Lung (tissue), 12 donors: Measurements from ENCODE around the gene PMAIP1. TPM values are rescaled to one million over a fixed set of nuclear protein-coding genes. Genes with fewer than 3 reads are reported as not detected.
"Not testable (repeated sequence)": the region's sequence is repeated elsewhere in the genome, so short reads cannot be mapped to it uniquely, and the experiment has no call there.

Source experiments
- ATAC-seq: fragments of 200-7000 bp; cut with Tn5 transposase; one replicate; pipeline ENCODE4 v1.9.1; 2020; ENCODE audit warnings: moderate number of reproducible peaks; ENCODE audit not compliant: insufficient read depth, low FRiP score
- DNase-seq, 3 donors: peaks; one replicate each; pipeline ENCODE4 v3.0.0-alpha.2; 2013 to 2017
- H3K27ac ChIP-seq, 2 donors: one replicate each; pipeline ENCODE4 v1.5.1; 2013; ENCODE audit warnings: mild to moderate bottlenecking in 2 of 2, moderate library complexity in 2 of 2, control low read depth in 1 of 2, inconsistent platforms in 1 of 2, low read depth in 1 of 2, low read length in 1 of 2
- H3K27me3 ChIP-seq, 3 donors: one replicate each; pipeline ENCODE4 v1.5.1; 2013; ENCODE audit warnings: low read length in 2 of 3; ENCODE audit not compliant: control insufficient read depth in 3 of 3, insufficient read depth in 3 of 3
- H3K36me3 ChIP-seq, 4 donors: one replicate each; pipeline ENCODE4 v1.5.1; 2013; ENCODE audit warnings: low read length in 4 of 4, mild to moderate bottlenecking in 1 of 4, moderate library complexity in 1 of 4; ENCODE audit not compliant: control insufficient read depth in 4 of 4, insufficient read depth in 4 of 4
- H3K4me1 ChIP-seq, 5 donors: one replicate each; pipeline ENCODE4 v1.5.1; 2013; ENCODE audit warnings: low read length in 5 of 5, mild to moderate bottlenecking in 2 of 5, moderate library complexity in 1 of 5; ENCODE audit not compliant: control insufficient read depth in 5 of 5, insufficient read depth in 5 of 5
- H3K4me3 ChIP-seq: one replicate; pipeline ENCODE4 v1.5.1; 2013; ENCODE audit warnings: mild to moderate bottlenecking, control low read depth, moderate library complexity
- H3K9ac ChIP-seq, 2 donors: one replicate each; pipeline ENCODE4 v1.5.1; 2013; ENCODE audit warnings: low read length in 2 of 2, control low read depth in 1 of 2; ENCODE audit not compliant: insufficient read depth in 1 of 2
- H3K9me3 ChIP-seq, 4 donors: one replicate each; pipeline ENCODE4 v1.5.1; 2013; ENCODE audit warnings: low read length in 3 of 4, mild to moderate bottlenecking in 1 of 4, moderate library complexity in 1 of 4; ENCODE audit not compliant: control insufficient read depth in 4 of 4, insufficient read depth in 3 of 4
- WGBS, 2 donors: extraction: QIAGEN DNeasy Blood & Tissue Kit; methylation state at CpG; one replicate each; pipeline ENCODE4 v1.1.7; 2013; 5-methylcytosine and 5-hydroxymethylcytosine counted together
- polyA plus RNA-seq, 2 donors: library from polyadenylated mRNA; stranded (reverse); fragments of 200-250 nt; gene quantifications; one replicate each; pipeline ENCODE4 v1.2.1, GENCODE V29; 2013
- total RNA-seq, 2 donors: library from RNA; depleted of rRNA in 1 of 2; stranded (reverse); fragments of >200 nt in 1 of 2; gene quantifications; one replicate each; pipeline ENCODE4 v1.2.1, GENCODE V29; 2014 to 2021
- TF ChIP-seq, protein P1 (sequence below): IDR thresholded peaks from 2 replicates; pipeline ENCODE4 v1.5.1; 2012; ENCODE audit warnings: mild to moderate bottlenecking; ENCODE audit errors: control extremely low read depth, extremely low read depth
- donor health status: control.
- donor health status: control.
- donor health status: Bipolar disorder and iron deficiency.
- donor health status: healthy.
- donor health status: DM: yes; HTN: yes; CAD: no.

Gene PMAIP1
- total and polyA plus RNA-seq, 4 donors = 2.4 to 9.4 (median 4.7) TPM

DNA sequence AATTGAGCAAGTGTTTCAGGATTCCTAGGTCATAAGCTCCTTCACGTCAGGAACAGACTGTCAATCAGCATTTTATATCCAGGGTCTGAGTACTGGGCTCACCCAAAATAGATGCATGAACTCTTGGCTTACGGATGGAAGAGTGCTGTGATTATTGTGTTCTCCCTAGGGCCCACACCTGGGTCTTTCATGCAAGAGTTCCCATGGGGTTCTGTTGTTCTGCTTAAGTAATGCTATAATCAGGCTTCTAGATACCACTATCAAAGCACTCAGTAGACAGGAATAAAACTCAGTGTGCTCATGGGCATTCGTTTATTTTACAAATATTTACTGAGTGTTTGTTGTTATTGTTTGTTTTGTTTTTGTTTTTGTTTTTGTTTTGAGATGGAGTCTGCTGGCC lies 46.4 kb upstream of the PMAIP1 start:
- H3K27ac ChIP-seq = no peak overlapping the region
- H3K27me3 ChIP-seq = no peaks in the 10 kb centered on the region
- no peak for DNase-seq
- ATAC-seq = no peak
- H3K36me3 ChIP-seq = no peaks in the 10 kb centered on the region
- WGBS, 2 donors = 77 to 90% methylated on average over 3 of the region's 3 CpGs
- TF ChIP-seq, protein P1, sequence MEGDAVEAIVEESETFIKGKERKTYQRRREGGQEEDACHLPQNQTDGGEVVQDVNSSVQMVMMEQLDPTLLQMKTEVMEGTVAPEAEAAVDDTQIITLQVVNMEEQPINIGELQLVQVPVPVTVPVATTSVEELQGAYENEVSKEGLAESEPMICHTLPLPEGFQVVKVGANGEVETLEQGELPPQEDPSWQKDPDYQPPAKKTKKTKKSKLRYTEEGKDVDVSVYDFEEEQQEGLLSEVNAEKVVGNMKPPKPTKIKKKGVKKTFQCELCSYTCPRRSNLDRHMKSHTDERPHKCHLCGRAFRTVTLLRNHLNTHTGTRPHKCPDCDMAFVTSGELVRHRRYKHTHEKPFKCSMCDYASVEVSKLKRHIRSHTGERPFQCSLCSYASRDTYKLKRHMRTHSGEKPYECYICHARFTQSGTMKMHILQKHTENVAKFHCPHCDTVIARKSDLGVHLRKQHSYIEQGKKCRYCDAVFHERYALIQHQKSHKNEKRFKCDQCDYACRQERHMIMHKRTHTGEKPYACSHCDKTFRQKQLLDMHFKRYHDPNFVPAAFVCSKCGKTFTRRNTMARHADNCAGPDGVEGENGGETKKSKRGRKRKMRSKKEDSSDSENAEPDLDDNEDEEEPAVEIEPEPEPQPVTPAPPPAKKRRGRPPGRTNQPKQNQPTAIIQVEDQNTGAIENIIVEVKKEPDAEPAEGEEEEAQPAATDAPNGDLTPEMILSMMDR = no peak
- H3K9ac ChIP-seq = no peak overlapping the region
- H3K4me1 ChIP-seq = no peaks in the 10 kb centered on the region
- H3K4me3 ChIP-seq = no peak overlapping the region
- no peaks in the 10 kb centered on the region for H3K9me3 ChIP-seq

DNA sequence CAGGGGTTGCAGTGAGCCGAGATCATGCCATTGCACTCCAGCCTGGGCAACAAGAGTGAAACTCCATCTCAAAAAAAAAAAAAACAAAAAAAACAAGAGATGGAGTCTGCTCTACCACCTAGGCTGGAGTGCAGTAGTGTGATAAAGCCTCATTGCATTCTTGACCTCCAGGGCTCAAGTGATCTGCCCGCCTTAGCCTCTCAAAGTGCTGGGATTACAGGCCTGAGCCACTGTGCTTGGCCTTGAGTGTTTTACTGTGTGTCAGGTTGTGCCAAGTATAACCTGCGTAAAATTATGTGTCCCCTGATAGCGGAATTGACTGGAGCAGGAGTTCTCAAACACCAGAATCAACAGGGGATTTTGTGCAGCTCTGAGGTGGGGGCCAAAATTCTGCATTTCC lies 45.8 kb upstream of the PMAIP1 start:
- H3K9ac ChIP-seq, H3K27ac ChIP-seq, DNase-seq, H3K27me3 ChIP-seq, H3K36me3 ChIP-seq, H3K4me3 ChIP-seq, ATAC-seq, H3K4me1 ChIP-seq, H3K9me3 ChIP-seq: not testable (repeated sequence)
- 76 to 91% methylated on average over 4 of the region's 4 CpGs for WGBS, 2 donors

DNA sequence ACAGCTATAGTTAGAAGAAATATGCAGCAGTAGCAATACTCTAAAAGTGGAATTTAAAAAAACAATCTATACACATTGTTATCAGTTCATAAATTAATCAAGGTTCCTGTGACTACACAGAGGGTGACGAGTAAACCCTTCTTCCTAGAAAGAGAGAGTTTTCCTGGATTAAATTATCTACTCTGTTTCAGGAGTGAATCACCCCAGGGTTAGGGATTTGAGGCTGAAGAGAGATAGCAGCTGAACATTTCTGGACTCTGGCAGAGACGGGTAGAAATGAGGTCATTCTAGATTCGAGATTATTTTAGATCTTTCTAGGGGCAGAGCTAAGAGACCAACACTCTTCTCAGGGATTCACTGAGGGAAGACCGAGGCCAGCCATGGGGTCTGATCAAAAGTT lies 38.8 kb upstream of the PMAIP1 start:
- Histone ChIP-seq H3K4me1 (no peaks in the 10 kb centered on the region), H3K36me3 (no peaks in the 10 kb centered on the region), H3K4me3 (no peak overlapping the region), H3K9ac (no peak overlapping the region), H3K9me3 (no peaks in the 10 kb centered on the region), H3K27me3 (no peaks in the 10 kb centered on the region), H3K27ac (no peak overlapping the region)
- 80 to 86% methylated on average over 4 of the region's 4 CpGs for WGBS, 2 donors
- TF ChIP-seq, protein P1 = no peak
- DNase-seq (no peak), ATAC-seq (no peak)

DNA sequence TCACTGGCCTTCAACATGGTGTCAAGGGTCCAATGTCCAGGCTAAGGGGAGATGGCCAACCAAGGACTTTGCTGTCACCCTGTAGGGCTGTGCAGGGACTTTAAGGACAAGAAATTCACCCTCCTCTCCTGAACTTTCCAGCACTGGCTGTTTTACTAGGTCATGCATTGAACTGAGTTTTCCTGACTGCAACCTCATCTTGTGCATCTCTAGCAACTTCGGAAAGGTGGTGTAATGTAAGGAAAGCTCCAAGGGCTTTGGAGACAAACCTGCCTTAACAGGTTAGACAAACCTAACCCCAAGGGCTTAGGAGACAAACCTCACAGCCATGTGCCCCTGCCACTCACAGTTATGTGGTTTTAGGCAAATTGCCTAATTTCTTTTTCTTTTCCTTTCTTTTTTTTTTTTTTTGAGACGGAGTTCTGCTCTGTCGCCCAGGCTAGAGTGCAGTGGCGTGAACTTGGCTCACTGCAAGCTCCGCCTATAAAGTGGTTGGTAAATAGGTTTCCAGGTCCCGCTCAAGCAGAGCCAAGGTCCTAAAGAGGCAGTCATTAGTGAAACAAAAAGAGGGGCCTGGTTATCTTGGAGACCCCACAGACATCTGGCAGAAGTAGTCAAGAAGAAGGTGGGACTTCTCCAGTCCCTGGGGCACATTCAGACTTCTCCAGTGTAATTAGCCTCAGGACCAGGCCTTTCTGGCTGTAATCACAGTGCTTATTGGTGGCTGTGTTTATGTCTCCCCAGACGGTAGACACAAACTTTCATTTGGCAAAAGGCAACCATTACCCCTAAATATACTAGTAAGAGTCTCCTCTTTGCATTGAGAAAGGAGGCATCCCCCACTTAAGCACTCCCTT lies 37.6 kb upstream of the PMAIP1 start:
- ATAC-seq (no peak), DNase-seq (no peak)

More for the DNA sequence above, 37.6 kb upstream of the PMAIP1 start:
- no peak overlapping the region for H3K27ac ChIP-seq
- TF ChIP-seq, protein P1 = no peak
- peaks cover 0 to 3% (median 0%) of the 10 kb centered on the region in 3 donors for H3K27me3 ChIP-seq
- H3K4me1 ChIP-seq = no peaks in the 10 kb centered on the region
- H3K36me3 ChIP-seq = no peaks in the 10 kb centered on the region
- 56 to 62% methylated on average over 7 of the region's 7 CpGs for WGBS, 2 donors
- no peak overlapping the region for H3K4me3 ChIP-seq
- no peak overlapping the region for H3K9ac ChIP-seq
- no peaks in the 10 kb centered on the region for H3K9me3 ChIP-seq
